IMR-90 (cell line): ENCODE measurements around the gene ARHGAP15. TPM values are rescaled to one million over a fixed set of nuclear protein-coding genes. Genes with fewer than 3 reads are reported as not detected.

Experiments
- ATAC-seq: fragments of 200-7000 bp; cut with Tn5 transposase; 2 replicates; pipeline ENCODE4 v1.9.1; 2020; ENCODE audit warnings: low read depth, mild to moderate bottlenecking, moderate library complexity
- BruUV-seq: library from RNA; stranded (reverse); fragments of 400-500 nt; replicated peaks from 2 replicates; lab custom pipeline; 2021; lab: Mats Ljungman, UMichigan
- CTCF ChIA-PET: fragments of 300-600 bp; formaldehyde crosslinking; extraction: SDS; loops from one replicate; lab custom pipeline; 2021; ENCODE audit warnings: antibody characterized with exemption; lab: Yijun Ruan, JAX
- POLR2A ChIA-PET: fragments of 300-600 bp; sonication (Branson Sonifier 250); formaldehyde crosslinking; loops from one replicate; lab custom pipeline; 2022; ENCODE audit warnings: antibody characterized with exemption; ENCODE audit not compliant: unreplicated experiment; lab: Charles Lee
- DNase-seq: peaks from one replicate; pipeline ENCODE4 v3.0.0; 2013
- H2AFZ ChIP-seq: replicated peaks from 2 replicates; pipeline ENCODE3; 2013; ENCODE audit warnings: low read length, mild to moderate bottlenecking; ENCODE audit not compliant: poor library complexity
- H2AK5ac ChIP-seq: 2 replicates; pipeline ENCODE4 v1.6.1; 2013; ENCODE audit warnings: low read depth, low read length, inconsistent platforms
- H2AK9ac ChIP-seq: replicated peaks from 2 replicates; pipeline ENCODE3; 2013; ENCODE audit warnings: mild to moderate bottlenecking, low read depth, low read length, moderate library complexity; ENCODE audit not compliant: poor library complexity
- H2BK120ac ChIP-seq: 2 replicates; pipeline ENCODE4 v1.6.1; 2013; ENCODE audit warnings: low read depth, low read length, inconsistent platforms
- H2BK15ac ChIP-seq: 3 replicates; pipeline ENCODE4 v1.6.1; 2013; ENCODE audit warnings: low read depth, low read length, inconsistent platforms
- H2BK20ac ChIP-seq: 2 replicates; pipeline ENCODE4 v1.6.1; 2013; ENCODE audit warnings: low read depth, mild to moderate bottlenecking, inconsistent platforms, low read length, moderate library complexity
- H2BK5ac ChIP-seq: 2 replicates; pipeline ENCODE4 v1.6.1; 2013; ENCODE audit warnings: mild to moderate bottlenecking, low read depth, low read length, inconsistent platforms; ENCODE audit not compliant: poor library complexity, severe bottlenecking
- H3K14ac ChIP-seq: replicated peaks from 2 replicates; pipeline ENCODE4 v1.6.1; 2013; ENCODE audit warnings: low read depth, low read length, inconsistent platforms
- H3K18ac ChIP-seq: 2 replicates; pipeline ENCODE4 v1.6.1; 2013; ENCODE audit warnings: low read depth, low read length, control low read depth
- H3K23ac ChIP-seq: 2 replicates; pipeline ENCODE4 v1.6.1; 2013; ENCODE audit warnings: low read depth, low read length, inconsistent platforms
- H3K27ac ChIP-seq: 2 replicates; pipeline ENCODE4 v1.5.1; 2013; ENCODE audit warnings: mild to moderate bottlenecking, control low read depth, low read length; ENCODE audit not compliant: insufficient read depth
- H3K27me3 ChIP-seq: 2 replicates; pipeline ENCODE4 v1.6.1; 2013; ENCODE audit warnings: low read length; ENCODE audit not compliant: control insufficient read depth, insufficient read depth
- H3K36me3 ChIP-seq: 2 replicates; pipeline ENCODE4 v1.6.1; 2013; ENCODE audit warnings: low read length, mixed read lengths; ENCODE audit not compliant: control insufficient read depth, insufficient read depth
- H3K4ac ChIP-seq: 2 replicates; pipeline ENCODE4 v1.6.1; 2013; ENCODE audit warnings: low read depth, low read length, inconsistent platforms
- H3K4me1 ChIP-seq: 2 replicates; pipeline ENCODE4 v1.6.1; 2013; ENCODE audit warnings: low read length, mixed read lengths; ENCODE audit not compliant: control insufficient read depth, insufficient read depth
- H3K4me2 ChIP-seq: 2 replicates; pipeline ENCODE4 v1.6.1; 2013; ENCODE audit warnings: low read depth, mild to moderate bottlenecking, control low read depth, low read length, moderate library complexity
- H3K4me3 ChIP-seq: 2 replicates; pipeline ENCODE4 v1.5.1; 2013; ENCODE audit warnings: low read depth, mild to moderate bottlenecking, control low read depth, low read length, moderate library complexity; ENCODE audit not compliant: insufficient read depth
- H3K56ac ChIP-seq: 2 replicates; pipeline ENCODE4 v1.6.1; 2013; ENCODE audit warnings: low read length, inconsistent platforms; ENCODE audit not compliant: insufficient read depth; ENCODE audit errors: extremely low read depth
- H3K79me1 ChIP-seq, 2 experiments: 2 replicates each; pipeline ENCODE4 v1.6.1; 2013; ENCODE audit warnings: low read length in 2 of 2, inconsistent platforms in 1 of 2, low read depth in 1 of 2
- H3K9ac ChIP-seq: 2 replicates; pipeline ENCODE4 v1.6.1; 2013; ENCODE audit warnings: low read depth, low read length, control low read depth
- H3K9me1 ChIP-seq: 2 replicates; pipeline ENCODE4 v1.6.1; 2013; ENCODE audit warnings: low read length, inconsistent platforms; ENCODE audit not compliant: insufficient read depth
- H3K9me3 ChIP-seq: 2 replicates; pipeline ENCODE4 v1.6.1; 2013; ENCODE audit warnings: low read length; ENCODE audit not compliant: control insufficient read depth, insufficient read depth
- H4K20me1 ChIP-seq: 2 replicates; pipeline ENCODE4 v1.6.1; 2013; ENCODE audit warnings: low read length, inconsistent platforms; ENCODE audit not compliant: insufficient read depth
- H4K5ac ChIP-seq: 2 replicates; pipeline ENCODE4 v1.6.1; 2013; ENCODE audit warnings: mild to moderate bottlenecking, low read depth, low read length, control low read depth
- H4K8ac ChIP-seq, 2 experiments: 2 replicates each; pipeline ENCODE4 v1.6.1; 2013; ENCODE audit warnings: low read depth in 2 of 2, low read length in 2 of 2, control low read depth in 1 of 2, inconsistent platforms in 1 of 2
- H4K91ac ChIP-seq: 2 replicates; pipeline ENCODE4 v1.6.1; 2013; ENCODE audit warnings: low read depth, low read length, inconsistent platforms; ENCODE audit not compliant: insufficient read depth
- BHLHE40 ChIP-seq: fragments of 150-350 bp; IDR thresholded peaks from 2 replicates; pipeline ENCODE4 v1.6.1; 2016; ENCODE audit warnings: mild to moderate bottlenecking, low read depth, low read length
- CEBPB ChIP-seq: IDR thresholded peaks from 2 replicates; pipeline ENCODE4 v1.6.1; 2012; ENCODE audit warnings: low read depth, low read length, improper control_type of control experiment
- CHD1 ChIP-seq: IDR thresholded peaks from 2 replicates; pipeline ENCODE4 v1.6.1; 2012; ENCODE audit warnings: low read depth, low read length, improper control_type of control experiment
- CTCF ChIP-seq: conservative IDR thresholded peaks from 2 replicates; pipeline ENCODE4 v1.5.1; 2012; ENCODE audit warnings: mild to moderate bottlenecking, low read depth, low read length, improper control_type of control experiment
- FOS ChIP-seq: fragments of 150-350 bp; IDR thresholded peaks from 2 replicates; pipeline ENCODE4 v1.6.1; 2016; ENCODE audit warnings: low read depth, low read length
- MAFK ChIP-seq: IDR thresholded peaks from 2 replicates; pipeline ENCODE4 v1.6.1; 2012; ENCODE audit warnings: low read depth, low read length, improper control_type of control experiment
- MAZ ChIP-seq: IDR thresholded peaks from 2 replicates; pipeline ENCODE4 v1.6.1; 2012; ENCODE audit warnings: low read depth, mild to moderate bottlenecking, low read length, improper control_type of control experiment, moderate library complexity, borderline replicate concordance
- MXI1 ChIP-seq: IDR thresholded peaks from 2 replicates; pipeline ENCODE4 v1.6.1; 2012; ENCODE audit warnings: low read depth, mild to moderate bottlenecking, low read length, moderate library complexity, borderline replicate concordance
- NFE2L2 ChIP-seq: fragments of 150-350 bp; IDR thresholded peaks from 2 replicates; pipeline ENCODE4 v1.6.1; 2016; ENCODE audit warnings: low read depth, mild to moderate bottlenecking, low read length
- POLR2A ChIP-seq: IDR thresholded peaks from 2 replicates; pipeline ENCODE4 v1.6.1; 2012; ENCODE audit warnings: mild to moderate bottlenecking, low read depth, low read length
- RAD21 ChIP-seq: IDR thresholded peaks from 2 replicates; pipeline ENCODE4 v1.6.1; 2012; ENCODE audit warnings: low read length, improper control_type of control experiment
- RCOR1 ChIP-seq: IDR thresholded peaks from 2 replicates; pipeline ENCODE4 v1.6.1; 2012; ENCODE audit warnings: mild to moderate bottlenecking, low read length, improper control_type of control experiment; ENCODE audit not compliant: insufficient replicate concordance
- SMC3 ChIP-seq: fragments of 150-350 bp; IDR thresholded peaks from 2 replicates; pipeline ENCODE4 v1.6.1; 2016; ENCODE audit warnings: low read depth, mild to moderate bottlenecking, antibody characterized with exemption, low read length, moderate library complexity
- WGBS, 2 experiments: methylation state at CpG; one replicate each; pipeline versions ENCODE4 v1.1.5 to v1.1.7; 2013; ENCODE audit warnings: missing lambda C conversion rate in 2 of 2; ENCODE audit not compliant: insufficient read length in 1 of 2; ENCODE audit errors: extremely low coverage in 2 of 2; 5-methylcytosine and 5-hydroxymethylcytosine counted together
- dilution Hi-C: fragments of 300-500 bp; cut with HindIII; formaldehyde crosslinking; loops from one replicate; pipeline ENCODE4 v1.14.3; 2018; ENCODE audit warnings: low sequenced_read_pairs; ENCODE audit not compliant: unreplicated experiment
- in situ Hi-C: fragments of 300-500 bp; cut with MboI; formaldehyde crosslinking; loops from 3 replicates; pipeline ENCODE4 v1.14.3; 2019; ENCODE audit warnings: low sequenced_read_pairs, inconsistent platforms, mixed read lengths
- intact Hi-C: fragments of 100-400 bp; cut with micrococcal nuclease; formaldehyde crosslinking; loops from 2 replicates; pipeline ENCODE4 v1.10.0; 2022
- polyA plus RNA-seq, 3 experiments: library from polyadenylated mRNA; depleted of rRNA; stranded (reverse); fragments of >200 nt; gene quantifications; 2 replicates each; pipeline ENCODE4 v1.2.3, GENCODE V29; 2012; ENCODE audit warnings: low replicate concordance in 1 of 3
- total RNA-seq: library from RNA; depleted of rRNA; stranded (reverse); fragments of >200 nt; gene quantifications from 2 replicates; pipeline ENCODE4 v1.2.3, GENCODE V29; 2012
- TF ChIP-seq, protein P1 (sequence below): fragments of 150-350 bp; IDR thresholded peaks from 2 replicates; pipeline ENCODE4 v1.6.1; 2017; ENCODE audit warnings: mild to moderate bottlenecking, antibody characterized with exemption, low read length, low read depth
- TF ChIP-seq, protein P2 (sequence below): fragments of 150-350 bp; IDR thresholded peaks from 2 replicates; pipeline ENCODE4 v1.6.1; 2016; ENCODE audit warnings: low read depth, mild to moderate bottlenecking, low read length, moderate library complexity, borderline replicate concordance

The ARHGAP15 gene
- total and polyA plus RNA-seq, 2 of the 4 experiments (the other 2 are of a cell fraction): not detected

- ChIA-PET CTCF (no interaction called here), POLR2A (no interaction called here)
- Histone ChIP-seq H2BK20ac (no peak overlapping the region), H4K91ac (no peak overlapping the region), H3K36me3 (no peaks in the 10 kb centered on the region), H2BK120ac (no peak overlapping the region), H3K79me1 (no peaks in the 10 kb centered on the region), H2AK9ac (no peak overlapping the region), H3K9ac (no peak overlapping the region), H3K14ac (no peak overlapping the region), H3K4ac (no peak overlapping the region), H3K4me2 (no peak overlapping the region), H4K20me1 (no peaks in the 10 kb centered on the region), H2AK5ac (no peak overlapping the region), H3K18ac (no peak overlapping the region), H4K8ac (no peak overlapping the region), H3K27me3 (no peaks in the 10 kb centered on the region; the same call in 1 of the 2 replicates), H3K9me1 (no peaks in the 10 kb centered on the region), H3K27ac (no peak overlapping the region), H3K23ac (no peak overlapping the region), H2BK15ac (no peak overlapping the region), H4K5ac (no peak overlapping the region), H3K56ac (no peak overlapping the region), H3K4me1 (no peaks in the 10 kb centered on the region), H2BK5ac (no peak overlapping the region), H2AFZ (no peak overlapping the region), H3K9me3 (no peaks in the 10 kb centered on the region), H3K4me3 (no peak overlapping the region)
- dilution Hi-C loops (no loop called here), in situ Hi-C loops (no loop called here), intact Hi-C loops (no loop called here)
- WGBS, 2 experiments: no CpG with 5 or more reads among the region's 1 CpG
- ATAC-seq: no peak
- TF ChIP-seq MXI1 (no peak), RAD21 (no peak), CTCF (no peak), MAFK (no peak), POLR2A (no peak), CEBPB (no peak), BHLHE40 (no peak), FOS (no peak), RCOR1 (no peak), CHD1 (no peak), SMC3 (no peak), NFE2L2 (no peak), MAZ (no peak)
- TF ChIP-seq, protein P1, sequence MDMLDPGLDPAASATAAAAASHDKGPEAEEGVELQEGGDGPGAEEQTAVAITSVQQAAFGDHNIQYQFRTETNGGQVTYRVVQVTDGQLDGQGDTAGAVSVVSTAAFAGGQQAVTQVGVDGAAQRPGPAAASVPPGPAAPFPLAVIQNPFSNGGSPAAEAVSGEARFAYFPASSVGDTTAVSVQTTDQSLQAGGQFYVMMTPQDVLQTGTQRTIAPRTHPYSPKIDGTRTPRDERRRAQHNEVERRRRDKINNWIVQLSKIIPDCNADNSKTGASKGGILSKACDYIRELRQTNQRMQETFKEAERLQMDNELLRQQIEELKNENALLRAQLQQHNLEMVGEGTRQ: no peak
- TF ChIP-seq, protein P2, sequence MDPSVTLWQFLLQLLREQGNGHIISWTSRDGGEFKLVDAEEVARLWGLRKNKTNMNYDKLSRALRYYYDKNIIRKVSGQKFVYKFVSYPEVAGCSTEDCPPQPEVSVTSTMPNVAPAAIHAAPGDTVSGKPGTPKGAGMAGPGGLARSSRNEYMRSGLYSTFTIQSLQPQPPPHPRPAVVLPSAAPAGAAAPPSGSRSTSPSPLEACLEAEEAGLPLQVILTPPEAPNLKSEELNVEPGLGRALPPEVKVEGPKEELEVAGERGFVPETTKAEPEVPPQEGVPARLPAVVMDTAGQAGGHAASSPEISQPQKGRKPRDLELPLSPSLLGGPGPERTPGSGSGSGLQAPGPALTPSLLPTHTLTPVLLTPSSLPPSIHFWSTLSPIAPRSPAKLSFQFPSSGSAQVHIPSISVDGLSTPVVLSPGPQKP: no peak
- no peak for DNase-seq
- no TSS peak for BruUV-seq
Observed at GRCh38 chr2:143192716-143193115, 63.5 kb downstream of the ARHGAP15 start.
